Activated CD4-positive, alpha-beta memory T cell treated with anti-CD3 and anti-CD28 coated beads for 36 hours (primary cell): ENCODE measurements around the gene NCAM1. TPM values are rescaled to one million over a fixed set of nuclear protein-coding genes. Genes with fewer than 3 reads are reported as not detected.
"Not testable (repeated sequence)": the region's sequence is repeated elsewhere in the genome, so short reads cannot be mapped to it uniquely, and the experiment has no call there.

Experiments used
- CTCF ChIA-PET: fragments of 350-600 bp; sonication (Branson Sonifier 250); formaldehyde crosslinking; loops from one replicate; lab custom pipeline; 2021; ENCODE audit warnings: antibody characterized with exemption, inconsistent platforms; lab: Charles Lee
- POLR2A ChIA-PET: fragments of 350-600 bp; sonication (Branson Sonifier 250); formaldehyde crosslinking; loops from one replicate; lab custom pipeline; 2021; ENCODE audit warnings: antibody characterized with exemption; lab: Charles Lee
- DNase-seq: peaks from one replicate; pipeline ENCODE4 v3.0.0-alpha.2; 2020
- H3K27ac Mint-ChIP-seq: one replicate; pipeline ENCODE4 v1.8.0; 2021; ENCODE audit warnings: mixed read lengths
- H3K27me3 Mint-ChIP-seq: one replicate; pipeline ENCODE4 v1.8.0; 2021; ENCODE audit warnings: mixed read lengths
- H3K36me3 Mint-ChIP-seq: one replicate; pipeline ENCODE4 v1.8.0; 2021; ENCODE audit warnings: mixed read lengths
- H3K4me1 Mint-ChIP-seq: one replicate; pipeline ENCODE4 v1.8.0; 2021; ENCODE audit warnings: low read depth, mixed read lengths
- H3K4me3 Mint-ChIP-seq: one replicate; pipeline ENCODE4 v1.8.0; 2021; ENCODE audit warnings: mild to moderate bottlenecking, mixed read lengths
- H3K9me3 Mint-ChIP-seq: one replicate; pipeline ENCODE4 v1.8.0; 2021; ENCODE audit warnings: mixed read lengths
- intact Hi-C: fragments of 100-400 bp; cut with micrococcal nuclease; formaldehyde crosslinking; loops from one replicate; pipeline ENCODE4 v1.15.1; 2023
- total RNA-seq, 2 experiments: library from RNA; stranded (reverse); gene quantifications; one replicate each; pipeline ENCODE4 v1.2.3, GENCODE V29; 2021

Gene NCAM1
- total RNA-seq, 2 experiments from 2014 or later = not detected

- Mint-ChIP-seq H3K36me3 (no peaks in the 10 kb centered on the region), H3K27ac (no peak overlapping the region), H3K4me1 (no peaks in the 10 kb centered on the region), H3K27me3 (peaks cover 2% of the 10 kb centered on the region), H3K9me3 (peaks cover 2% of the 10 kb centered on the region), H3K4me3 (no peak overlapping the region)
- CTCF ChIA-PET = no interaction called here
- no peak for DNase-seq
- POLR2A ChIA-PET = no interaction called here
- intact Hi-C loops = no loop called here
Measured at GRCh38 chr11:113043698-113044097, 82.5 kb downstream of the NCAM1 start.

- intact Hi-C loops = no loop called here
- no peaks in the 10 kb centered on the region for H3K4me1 Mint-ChIP-seq
- CTCF ChIA-PET = no interaction called here
- POLR2A ChIA-PET = no interaction called here
- H3K27ac Mint-ChIP-seq = no peak overlapping the region
- H3K36me3 Mint-ChIP-seq = no peaks in the 10 kb centered on the region
- no peak overlapping the region for H3K4me3 Mint-ChIP-seq
- peaks cover 2% of the 10 kb centered on the region for H3K27me3 Mint-ChIP-seq
- DNase-seq = no peak
- H3K9me3 Mint-ChIP-seq = peaks cover 2% of the 10 kb centered on the region
Measured at GRCh38 chr11:113045146-113045545, 83.9 kb downstream of the NCAM1 start.

- no peaks in the 10 kb centered on the region for H3K4me1 Mint-ChIP-seq
- peaks cover 2% of the 10 kb centered on the region for H3K9me3 Mint-ChIP-seq
- intact Hi-C loops = no loop called here
- no peak overlapping the region for H3K27ac Mint-ChIP-seq
- H3K36me3 Mint-ChIP-seq = no peaks in the 10 kb centered on the region
- POLR2A ChIA-PET = no interaction called here
- CTCF ChIA-PET = no interaction called here
- no peak for DNase-seq
- H3K27me3 Mint-ChIP-seq = peaks cover 2% of the 10 kb centered on the region
- no peak overlapping the region for H3K4me3 Mint-ChIP-seq
Measured at GRCh38 chr11:113046866-113047265, 85.6 kb downstream of the NCAM1 start.

GRCh38 chr11:113048820-113049768, 87.9 kb downstream of the NCAM1 start:
- H3K4me3 Mint-ChIP-seq = no peak overlapping the region
- H3K27me3 Mint-ChIP-seq = no peaks in the 10 kb centered on the region
- intact Hi-C loops = no loop called here
- DNase-seq = no peak
- H3K9me3 Mint-ChIP-seq = peaks cover 2% of the 10 kb centered on the region
- H3K27ac Mint-ChIP-seq = no peak overlapping the region
- no peaks in the 10 kb centered on the region for H3K36me3 Mint-ChIP-seq
- no peaks in the 10 kb centered on the region for H3K4me1 Mint-ChIP-seq
- POLR2A ChIA-PET = no interaction called here
- CTCF ChIA-PET = no interaction called here

GRCh38 chr11:113053042-113053441, 91.8 kb downstream of the NCAM1 start:
- POLR2A ChIA-PET, H3K4me3 Mint-ChIP-seq, CTCF ChIA-PET, H3K4me1 Mint-ChIP-seq, DNase-seq, H3K36me3 Mint-ChIP-seq, H3K27ac Mint-ChIP-seq, H3K9me3 Mint-ChIP-seq, intact Hi-C loops, H3K27me3 Mint-ChIP-seq: not testable (repeated sequence)

GRCh38 chr11:113057038-113057437, 95.8 kb downstream of the NCAM1 start:
- Mint-ChIP-seq H3K27ac (no peak overlapping the region), H3K4me1 (no peaks in the 10 kb centered on the region), H3K27me3 (no peaks in the 10 kb centered on the region), H3K36me3 (no peaks in the 10 kb centered on the region), H3K4me3 (no peak overlapping the region), H3K9me3 (no peaks in the 10 kb centered on the region)
- DNase-seq = no peak
- ChIA-PET POLR2A (no interaction called here), CTCF (no interaction called here)
- intact Hi-C loops = no loop called here

GRCh38 chr11:113059548-113059947, 98.3 kb downstream of the NCAM1 start:
- no peak for DNase-seq
- ChIA-PET POLR2A (no interaction called here), CTCF (no interaction called here)
- Mint-ChIP-seq H3K4me3 (no peak overlapping the region), H3K9me3 (no peaks in the 10 kb centered on the region), H3K27ac (no peak overlapping the region), H3K27me3 (no peaks in the 10 kb centered on the region), H3K36me3 (no peaks in the 10 kb centered on the region), H3K4me1 (no peaks in the 10 kb centered on the region)
- intact Hi-C loops = no loop called here

GRCh38 chr11:113065330-113065729, 104.1 kb downstream of the NCAM1 start:
- Mint-ChIP-seq H3K27me3 (no peaks in the 10 kb centered on the region), H3K4me1 (no peaks in the 10 kb centered on the region), H3K9me3 (no peaks in the 10 kb centered on the region), H3K36me3 (no peaks in the 10 kb centered on the region), H3K4me3 (no peak overlapping the region), H3K27ac (no peak overlapping the region)
- ChIA-PET CTCF (no interaction called here), POLR2A (no interaction called here)
- intact Hi-C loops = no loop called here
- no peak for DNase-seq

- Mint-ChIP-seq H3K27me3 (no peaks in the 10 kb centered on the region), H3K4me3 (no peak overlapping the region), H3K4me1 (no peaks in the 10 kb centered on the region), H3K9me3 (no peaks in the 10 kb centered on the region), H3K27ac (no peak overlapping the region), H3K36me3 (no peaks in the 10 kb centered on the region)
- DNase-seq = no peak
- intact Hi-C loops = no loop called here
- CTCF ChIA-PET = no interaction called here
- POLR2A ChIA-PET = no interaction called here
Measured at GRCh38 chr11:113072237-113072858, 111.1 kb downstream of the NCAM1 start.

GRCh38 chr11:113073290-113073953, 112.2 kb downstream of the NCAM1 start:
- Mint-ChIP-seq H3K27me3 (no peaks in the 10 kb centered on the region), H3K9me3 (no peaks in the 10 kb centered on the region), H3K36me3 (no peaks in the 10 kb centered on the region), H3K4me1 (no peaks in the 10 kb centered on the region), H3K4me3 (no peak overlapping the region), H3K27ac (no peak overlapping the region)
- POLR2A ChIA-PET = no interaction called here
- DNase-seq = no peak
- intact Hi-C loops = no loop called here
- CTCF ChIA-PET = no interaction called here

GRCh38 chr11:113075586-113076095, 114.4 kb downstream of the NCAM1 start:
- intact Hi-C loops = no loop called here
- Mint-ChIP-seq H3K4me3 (no peak overlapping the region), H3K4me1 (no peaks in the 10 kb centered on the region), H3K27ac (no peak overlapping the region), H3K36me3 (no peaks in the 10 kb centered on the region), H3K27me3 (no peaks in the 10 kb centered on the region), H3K9me3 (no peaks in the 10 kb centered on the region)
- CTCF ChIA-PET = no interaction called here
- POLR2A ChIA-PET = no interaction called here
- no peak for DNase-seq

- intact Hi-C loops = no loop called here
- POLR2A ChIA-PET = interaction anchor here (0.7 kb wide), 1 partner anchor 696 kb away, joined by 4 read pairs; the partner anchor contains the start of gene ZW10
- no peaks in the 10 kb centered on the region for H3K27me3 Mint-ChIP-seq
Measured at GRCh38 chr11:113077379-113077778, 116.2 kb downstream of the NCAM1 start.

More at GRCh38 chr11:113077379-113077778, 116.2 kb downstream of the NCAM1 start:
- Mint-ChIP-seq H3K27ac (no peak overlapping the region), H3K36me3 (no peaks in the 10 kb centered on the region), H3K4me3 (no peak overlapping the region), H3K4me1 (no peaks in the 10 kb centered on the region), H3K9me3 (no peaks in the 10 kb centered on the region)
- CTCF ChIA-PET = no interaction called here
- DNase-seq = no peak
